ENCODE results near the gene TIAM1. TPM values are rescaled to one million over a fixed set of nuclear protein-coding genes. Genes with fewer than 3 reads are reported as not detected.
A peak's percentile ranks its signal among the peaks of the same experiment; 100 is the strongest.

TIAM1 gene
- total RNA-seq, 1 donor from 2014 or later, result 7.8 TPM

DNA sequence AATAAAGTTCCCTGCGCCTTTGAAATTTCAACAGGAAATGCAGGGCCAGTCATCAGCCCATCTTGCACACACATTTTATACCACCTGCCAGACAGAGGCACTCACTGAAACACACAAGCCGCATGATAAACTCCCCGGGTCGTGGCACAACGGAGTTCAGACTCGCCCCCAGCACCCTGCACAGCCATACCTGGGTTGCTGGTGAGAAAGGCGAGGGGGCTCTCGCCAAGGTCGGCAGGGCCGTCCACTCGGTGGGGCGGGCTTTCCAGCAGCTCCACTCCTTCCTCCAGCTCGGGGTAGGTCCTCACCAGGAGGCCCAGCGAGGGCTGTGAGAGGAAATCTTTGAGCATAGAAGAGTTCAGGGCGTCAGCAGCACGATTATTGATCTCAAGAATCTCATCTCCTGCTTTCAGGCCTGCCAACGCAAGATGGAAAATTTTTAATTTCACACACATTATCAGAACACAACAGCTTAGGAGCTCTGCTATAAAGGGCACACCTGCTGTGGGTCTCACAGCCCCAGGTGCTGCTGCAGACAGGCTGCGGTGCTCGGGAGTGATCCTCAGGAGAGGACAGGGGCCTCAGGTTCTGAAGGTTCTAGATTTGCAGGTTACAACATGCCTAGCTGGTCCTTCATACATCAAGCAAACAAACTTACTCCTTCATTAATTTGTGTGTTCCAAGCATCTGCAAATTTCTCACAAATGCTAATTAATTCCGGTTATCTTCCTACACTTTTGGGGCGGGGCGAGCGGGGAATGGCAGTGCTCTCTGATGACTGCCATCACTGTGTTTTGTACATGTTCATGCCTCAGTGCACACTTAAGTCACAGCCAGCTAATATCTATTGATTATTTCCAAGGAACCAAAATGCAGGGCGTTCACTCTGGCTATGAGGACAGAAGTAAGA, 161.6 kb downstream of the TIAM1 start:
- DNase-seq (ENCODE audit: low read depth), result no peak

DNA sequence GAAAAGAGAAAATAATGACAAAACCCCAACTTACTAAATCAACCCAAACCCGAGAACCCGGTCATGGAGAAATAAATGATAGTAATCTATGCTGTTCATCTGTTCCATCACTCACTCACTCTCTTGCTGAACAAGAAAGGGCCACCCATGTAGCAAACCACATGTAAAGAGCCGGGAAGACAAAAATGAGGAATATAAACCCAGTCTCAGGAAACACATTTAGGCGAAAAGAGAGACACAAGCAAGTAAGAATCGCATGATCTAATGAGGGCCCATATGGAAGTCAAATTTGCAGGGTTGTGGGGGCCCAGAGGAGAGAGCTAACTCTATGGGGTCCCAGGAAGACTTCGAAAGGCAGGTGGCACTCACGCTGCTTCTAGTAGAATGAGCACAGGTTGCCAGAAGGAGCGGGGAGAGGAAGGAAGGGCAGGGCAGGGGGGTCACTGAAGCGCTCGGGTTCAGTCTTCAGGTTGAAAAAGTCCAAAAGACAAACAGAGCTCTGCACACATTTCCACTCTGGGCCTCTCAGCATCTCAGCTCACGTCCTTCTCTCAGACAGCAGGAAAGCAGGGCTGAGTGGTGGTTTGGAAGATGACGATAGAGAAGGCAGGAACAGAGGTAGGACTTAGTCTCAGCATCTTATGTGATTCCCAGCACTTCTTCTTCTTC, 162.8 kb downstream of the TIAM1 start:
- no peak for DNase-seq (ENCODE audit: low read depth)

DNA sequence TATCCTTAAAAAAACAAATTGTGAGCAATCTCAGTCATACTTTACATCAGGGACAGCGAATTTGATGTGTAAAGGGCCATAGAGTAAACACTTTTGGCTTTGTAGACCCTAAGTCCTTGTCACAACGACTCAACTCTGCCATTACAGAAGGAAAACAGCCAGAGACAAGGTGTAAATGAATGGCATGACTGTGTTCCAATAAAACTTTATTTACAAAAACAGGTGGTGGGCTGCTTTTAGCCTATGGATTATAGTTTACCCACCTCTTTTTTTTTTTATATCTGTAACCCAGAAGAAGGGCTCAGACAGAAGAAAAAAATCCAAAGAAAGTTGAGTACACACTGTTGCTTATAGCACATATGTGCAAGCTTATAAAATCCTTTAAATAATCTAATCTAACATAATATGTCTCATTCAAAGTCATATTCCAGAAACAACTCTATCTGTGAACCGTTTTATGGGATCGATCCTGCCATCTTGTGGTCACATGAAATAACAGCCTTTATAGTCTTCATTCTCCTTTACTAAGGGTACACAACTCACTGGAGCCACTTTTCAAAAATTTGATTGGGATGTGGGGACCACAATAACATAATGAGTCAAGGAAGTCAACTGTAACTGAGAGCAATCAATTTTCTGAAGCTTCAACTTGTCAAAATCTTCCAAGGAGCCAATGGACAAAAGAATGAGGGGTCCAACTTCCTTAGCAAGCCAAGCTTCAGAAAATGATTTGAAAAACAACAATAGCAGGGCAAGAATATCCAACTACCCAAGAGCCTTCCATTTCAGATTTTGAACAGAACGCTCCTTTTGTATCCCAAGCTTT, 163.6 kb downstream of the TIAM1 start:
- DNase-seq (ENCODE audit: low read depth), result peak; percentile 68

DNA sequence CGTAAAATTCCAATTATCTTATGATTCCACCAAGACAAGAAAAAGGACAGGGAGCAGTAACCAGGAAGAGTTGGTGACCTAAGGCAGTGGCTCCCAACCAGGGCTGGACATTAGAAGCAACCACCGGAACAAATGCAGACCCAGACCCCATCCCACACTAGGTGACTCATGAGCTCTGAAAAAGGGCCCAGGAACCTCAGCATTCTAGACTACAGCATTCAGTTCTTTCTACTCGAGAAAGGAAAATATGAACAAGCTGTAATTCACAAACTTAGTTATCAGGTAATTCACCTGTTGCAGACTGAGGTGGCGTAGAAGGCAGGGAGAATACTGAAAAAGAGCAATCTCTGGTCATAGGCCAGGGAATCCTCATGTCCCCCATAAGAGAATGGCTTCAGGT, 167.3 kb downstream of the TIAM1 start:
- DNase-seq (ENCODE audit: low read depth), result peak; percentile 48

DNA sequence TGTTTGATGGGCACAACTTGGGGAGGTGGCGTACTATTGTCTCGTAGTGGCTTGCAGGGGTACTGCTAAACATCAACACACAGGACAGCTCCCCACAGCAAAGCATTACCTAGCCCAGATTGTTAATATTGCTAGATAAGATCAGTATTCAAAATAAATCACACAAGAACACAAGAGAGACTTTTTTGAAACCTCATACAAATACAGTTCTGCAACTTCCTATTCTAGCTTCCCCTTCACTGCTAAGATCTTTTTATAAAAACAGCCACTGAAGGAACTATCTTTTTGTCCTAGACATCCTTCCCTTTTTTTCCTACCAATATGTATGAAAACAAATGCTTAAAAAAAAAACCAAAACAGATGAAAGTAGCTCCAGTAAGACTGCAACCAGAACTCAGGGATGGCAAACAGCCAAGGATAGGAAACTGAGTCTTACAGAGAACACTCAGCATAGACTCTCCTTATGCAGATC, 167.9 kb downstream of the TIAM1 start:
- DNase-seq (ENCODE audit: low read depth), result no peak

DNA sequence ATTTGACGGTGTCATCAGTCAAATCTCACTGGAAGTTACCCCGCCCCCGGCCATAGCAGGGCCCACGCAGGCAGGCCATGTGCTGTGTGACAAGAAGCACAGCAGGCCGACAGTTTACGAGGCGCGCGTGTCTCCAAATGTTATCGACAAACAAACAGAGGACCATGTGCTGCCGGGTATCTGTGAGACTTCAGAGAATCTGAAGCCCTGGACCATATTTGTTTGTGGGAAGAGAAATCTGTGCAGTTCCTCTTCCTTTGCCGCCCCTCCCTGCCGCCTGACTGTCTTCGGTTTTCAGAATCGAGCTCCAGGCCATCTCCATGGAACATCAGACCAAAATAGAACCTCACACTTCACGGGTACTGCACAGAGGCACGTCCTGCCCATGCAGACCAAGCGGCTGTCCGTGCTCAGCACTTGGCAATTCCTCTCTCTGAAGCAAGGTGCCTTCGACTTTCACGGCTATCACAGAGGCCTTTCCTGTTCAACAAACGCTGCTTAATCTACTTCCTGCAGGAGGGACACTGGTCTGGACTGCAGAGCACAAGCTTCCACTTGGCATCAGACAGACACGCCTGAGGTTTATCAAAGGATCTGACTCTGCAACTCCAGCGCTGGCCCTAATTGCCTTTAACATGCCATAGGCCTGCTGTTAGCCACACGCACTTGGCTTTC, 170.0 kb downstream of the TIAM1 start:
- DNase-seq (ENCODE audit: low read depth), result no peak

DNA sequence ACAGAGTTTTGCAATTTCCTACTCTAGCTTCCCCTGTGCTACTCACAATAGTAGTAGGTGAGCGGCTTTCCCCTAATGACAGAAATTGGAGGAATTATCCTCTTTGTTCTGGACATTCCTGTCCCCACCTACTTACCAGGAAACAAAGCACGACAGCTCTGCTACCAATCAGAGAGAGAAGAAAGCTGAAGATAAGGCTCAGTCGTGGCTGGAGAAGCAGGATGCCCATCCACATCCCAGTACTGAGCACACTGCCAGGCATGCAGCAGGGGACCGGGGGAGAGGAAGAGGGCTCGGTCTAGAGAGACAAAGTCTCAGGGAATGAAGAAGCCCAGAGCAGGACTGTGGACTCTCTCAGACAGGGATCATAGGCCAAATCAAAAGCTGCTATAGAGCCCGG, 171.7 kb downstream of the TIAM1 start:
- no peak for DNase-seq (ENCODE audit: low read depth)

DNA sequence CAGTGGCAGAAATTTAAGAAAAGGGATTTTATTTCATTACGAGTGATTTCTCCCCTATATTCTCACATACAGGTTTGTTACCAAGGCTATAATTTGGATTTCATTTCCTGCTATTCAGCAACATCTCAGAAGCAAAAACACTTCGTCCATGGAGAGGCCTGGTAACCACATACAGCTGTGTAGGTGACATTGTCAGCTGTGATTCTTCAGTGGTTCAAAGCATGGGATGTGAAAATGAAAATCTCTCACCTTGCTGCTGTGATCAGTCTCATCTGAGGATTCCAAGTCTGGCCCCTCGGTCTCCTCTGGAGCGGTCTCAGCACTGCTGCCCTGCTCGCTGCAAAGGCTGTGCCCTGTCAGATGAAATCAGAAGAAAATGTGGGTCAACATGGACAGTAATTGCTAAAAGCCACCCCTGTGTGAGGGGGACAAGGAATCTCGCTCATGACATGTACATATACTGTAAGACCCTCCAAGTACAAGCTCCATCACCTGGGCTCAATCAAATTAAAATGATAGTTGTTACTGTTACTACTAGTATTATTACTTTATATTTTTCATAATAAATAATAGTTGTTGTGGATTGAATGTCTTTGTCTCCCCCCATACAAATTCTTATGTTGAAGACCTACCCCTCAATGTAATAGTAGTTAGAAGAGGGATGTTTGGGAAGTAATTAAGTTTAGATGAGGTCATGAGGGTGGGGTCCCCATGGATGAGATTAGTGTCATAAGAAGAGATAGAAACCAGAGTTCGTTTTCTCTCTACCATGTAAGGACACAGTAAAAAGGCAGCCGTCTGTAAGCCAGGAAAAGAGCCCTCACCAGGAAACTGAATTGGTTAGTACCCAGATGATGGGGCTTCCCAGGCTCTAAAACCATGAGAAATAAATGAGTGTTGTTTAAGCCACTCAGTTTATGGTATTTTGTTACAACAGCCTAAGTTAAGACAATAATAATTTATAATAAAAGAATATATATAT, 179.1 kb downstream of the TIAM1 start:
- DNase-seq (ENCODE audit: low read depth), result no peak

DNA sequence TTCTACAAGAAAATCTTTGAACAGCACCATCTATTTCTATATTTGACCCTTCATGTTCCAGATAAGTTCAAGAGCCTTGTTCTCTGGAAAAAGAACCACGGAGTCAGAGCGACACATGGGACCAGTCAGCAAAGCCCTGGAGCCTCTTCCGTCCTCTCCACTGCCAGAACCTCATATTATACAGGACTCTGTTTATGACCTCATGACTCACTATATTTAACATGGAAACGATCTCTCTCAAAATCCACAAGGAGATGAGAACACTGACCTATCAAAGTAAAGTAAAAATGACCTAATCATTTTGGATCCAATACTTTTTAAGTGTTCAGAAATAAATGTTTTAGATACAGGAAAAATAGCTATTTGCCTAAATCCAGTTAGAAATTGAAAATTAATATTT, 181.2 kb downstream of the TIAM1 start:
- DNase-seq (ENCODE audit: low read depth), result peak; percentile 30

DNA sequence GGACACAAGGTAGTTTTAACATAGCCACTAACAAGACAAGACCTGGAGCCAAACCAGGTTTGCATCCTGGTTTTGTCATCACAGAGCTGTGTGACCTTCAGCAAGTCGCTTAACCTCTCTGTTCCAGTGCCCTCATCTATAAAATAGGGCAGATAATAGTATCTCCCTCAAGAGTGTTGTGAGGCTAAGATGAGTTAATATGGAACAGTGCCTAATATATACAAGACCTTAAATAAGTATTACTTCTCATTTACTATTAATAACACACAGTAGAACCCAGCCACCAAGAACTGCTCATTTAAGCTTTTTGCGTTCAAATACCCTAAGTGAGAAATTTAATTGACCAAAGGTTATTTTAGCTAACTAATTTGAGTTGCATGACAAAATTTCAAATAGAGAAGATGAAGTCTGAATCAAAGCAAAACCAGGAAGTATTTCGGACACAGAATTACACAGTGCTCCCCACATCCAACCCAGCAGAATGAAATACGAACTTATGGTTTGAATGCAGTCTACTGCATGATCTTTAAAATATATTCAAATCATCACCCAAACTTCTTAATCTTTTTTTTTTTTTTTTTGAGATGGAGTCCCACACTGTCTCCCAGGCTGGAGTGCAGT, 181.9 kb downstream of the TIAM1 start:
- no peak for DNase-seq (ENCODE audit: low read depth)

DNA sequence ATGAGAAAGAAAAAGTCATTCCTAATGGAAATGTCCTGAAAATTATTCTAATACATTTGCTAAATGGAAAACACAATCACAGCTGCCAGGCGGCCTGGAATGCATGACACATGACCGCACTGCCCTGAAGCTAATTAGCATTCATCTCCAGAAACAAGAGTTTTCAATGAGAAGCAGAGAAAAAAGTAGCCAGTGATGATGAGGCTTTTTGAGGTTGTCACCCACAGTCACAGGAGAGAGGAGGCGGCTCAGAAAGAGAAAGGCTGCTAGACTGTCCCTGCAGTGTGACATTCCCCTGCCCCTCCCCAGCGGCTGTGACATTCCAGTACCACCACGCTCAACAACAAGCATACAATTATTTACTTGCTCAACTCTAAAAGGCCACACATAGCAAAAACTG, 182.9 kb downstream of the TIAM1 start:
- peak; percentile 69 for DNase-seq (ENCODE audit: low read depth)

DNA sequence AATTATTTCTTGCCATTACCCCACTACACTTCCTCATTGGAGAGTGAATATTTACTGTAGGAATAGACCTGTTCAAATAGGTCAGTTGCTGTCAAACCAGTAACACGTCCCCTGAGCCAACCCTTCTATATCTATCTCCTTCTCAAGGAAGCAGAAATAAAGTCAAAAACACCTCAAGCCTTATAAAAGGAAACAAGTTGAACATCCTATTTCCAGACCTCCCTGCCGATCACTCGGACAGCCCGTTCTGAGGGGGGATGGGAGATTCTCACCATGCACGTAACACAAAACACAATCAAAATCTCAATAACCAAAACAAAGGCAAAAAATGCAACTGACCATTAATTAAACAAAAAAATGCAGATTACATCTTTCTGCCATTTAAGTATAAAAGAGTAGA, 184.3 kb downstream of the TIAM1 start:
- no peak for DNase-seq (ENCODE audit: low read depth)

DNA sequence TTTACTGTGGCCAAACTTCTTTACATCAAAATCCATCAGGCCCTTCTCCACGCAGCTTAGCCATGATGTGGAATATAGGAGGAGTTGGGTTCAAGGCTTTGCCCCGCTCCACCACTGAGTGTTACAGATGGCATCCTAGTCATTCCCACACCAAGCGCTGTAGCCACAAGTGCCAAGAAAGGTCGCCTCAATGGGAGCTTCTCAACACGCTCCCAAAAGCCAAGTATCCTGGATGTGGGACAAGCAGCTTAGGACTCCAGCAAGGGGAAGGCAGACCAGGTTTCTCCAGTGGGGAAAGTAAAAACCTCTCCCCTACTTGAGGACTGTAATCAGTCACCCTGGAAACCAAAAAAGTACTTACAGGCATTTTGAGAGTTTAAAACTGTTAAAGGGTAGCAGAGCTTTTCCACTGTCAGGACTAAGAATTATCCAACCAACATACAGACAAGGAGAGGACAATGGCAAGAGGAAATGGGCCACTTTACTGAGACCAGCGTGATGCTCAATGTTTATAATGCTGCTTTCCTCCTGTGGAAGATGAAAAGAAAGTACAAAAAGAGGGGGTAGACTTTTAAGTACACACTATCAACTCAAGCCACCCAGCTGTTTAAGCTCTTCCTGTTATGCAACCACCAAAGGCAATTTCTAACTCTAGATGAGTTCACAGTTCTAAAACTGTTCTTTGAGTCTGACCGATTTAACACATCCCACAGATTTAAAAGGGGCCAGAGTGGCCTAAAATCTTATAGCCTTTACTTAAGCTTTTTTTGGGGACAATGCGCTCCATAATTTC, 185.1 kb downstream of the TIAM1 start:
- peak; percentile 77 for DNase-seq (ENCODE audit: low read depth)

DNA sequence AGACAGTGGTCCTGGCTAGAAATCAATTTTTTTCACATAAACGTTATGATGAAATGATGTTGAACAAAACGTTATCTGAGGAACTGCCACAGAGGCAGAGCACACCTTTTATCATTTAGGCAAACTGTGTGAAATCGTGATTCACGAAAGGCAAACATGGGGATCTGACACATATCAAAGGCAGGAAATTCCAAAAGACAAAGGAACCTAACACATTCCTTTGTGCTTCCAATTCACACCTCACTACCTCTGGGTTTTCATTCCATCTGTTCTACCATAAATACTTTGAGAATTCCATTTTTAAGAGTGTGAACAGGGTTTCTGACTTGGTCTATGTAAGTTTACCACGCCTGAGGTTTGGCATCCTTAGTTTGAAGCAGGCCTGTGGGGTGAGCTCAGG, 186.3 kb downstream of the TIAM1 start:
- peak; percentile 25 for DNase-seq (ENCODE audit: low read depth)

DNA sequence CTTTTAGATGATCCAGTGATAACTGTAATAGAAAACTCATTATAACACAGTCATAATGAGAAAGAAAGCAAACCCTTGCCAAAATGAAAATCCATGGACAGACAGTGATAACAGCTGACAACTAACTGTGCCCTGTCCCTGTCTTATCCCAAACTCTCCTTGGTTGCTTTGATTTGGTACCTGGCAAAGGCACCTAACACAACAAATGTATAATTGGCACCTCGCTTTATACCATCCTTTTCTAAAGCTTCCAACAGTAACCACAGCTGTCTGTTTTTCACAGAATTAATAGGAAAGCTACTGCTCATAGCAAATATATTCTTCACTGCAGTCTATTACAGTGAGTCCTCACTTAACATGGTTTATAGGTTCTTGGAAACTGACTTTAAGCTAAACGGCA, 187.4 kb downstream of the TIAM1 start:
- no peak for DNase-seq (ENCODE audit: low read depth)

DNA sequence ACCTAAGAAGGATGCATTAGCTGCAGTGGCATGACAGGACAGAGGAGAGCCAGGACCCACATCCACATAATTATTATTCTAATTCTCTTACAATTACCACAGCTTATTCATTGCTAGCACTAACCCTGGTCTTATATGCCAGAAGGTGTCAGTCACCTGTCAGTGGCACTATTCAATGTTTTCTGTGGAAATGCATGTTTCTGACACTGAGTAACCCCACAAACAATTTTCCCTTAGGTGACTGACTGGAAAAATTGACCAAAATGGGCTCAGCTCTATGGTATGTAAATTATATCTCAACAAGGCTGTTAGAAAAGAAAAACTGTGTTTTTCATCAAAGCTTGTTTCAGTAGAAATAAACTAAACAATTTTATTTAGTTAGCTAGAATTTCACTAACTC, 187.9 kb downstream of the TIAM1 start:
- no peak for DNase-seq (ENCODE audit: low read depth)

DNA sequence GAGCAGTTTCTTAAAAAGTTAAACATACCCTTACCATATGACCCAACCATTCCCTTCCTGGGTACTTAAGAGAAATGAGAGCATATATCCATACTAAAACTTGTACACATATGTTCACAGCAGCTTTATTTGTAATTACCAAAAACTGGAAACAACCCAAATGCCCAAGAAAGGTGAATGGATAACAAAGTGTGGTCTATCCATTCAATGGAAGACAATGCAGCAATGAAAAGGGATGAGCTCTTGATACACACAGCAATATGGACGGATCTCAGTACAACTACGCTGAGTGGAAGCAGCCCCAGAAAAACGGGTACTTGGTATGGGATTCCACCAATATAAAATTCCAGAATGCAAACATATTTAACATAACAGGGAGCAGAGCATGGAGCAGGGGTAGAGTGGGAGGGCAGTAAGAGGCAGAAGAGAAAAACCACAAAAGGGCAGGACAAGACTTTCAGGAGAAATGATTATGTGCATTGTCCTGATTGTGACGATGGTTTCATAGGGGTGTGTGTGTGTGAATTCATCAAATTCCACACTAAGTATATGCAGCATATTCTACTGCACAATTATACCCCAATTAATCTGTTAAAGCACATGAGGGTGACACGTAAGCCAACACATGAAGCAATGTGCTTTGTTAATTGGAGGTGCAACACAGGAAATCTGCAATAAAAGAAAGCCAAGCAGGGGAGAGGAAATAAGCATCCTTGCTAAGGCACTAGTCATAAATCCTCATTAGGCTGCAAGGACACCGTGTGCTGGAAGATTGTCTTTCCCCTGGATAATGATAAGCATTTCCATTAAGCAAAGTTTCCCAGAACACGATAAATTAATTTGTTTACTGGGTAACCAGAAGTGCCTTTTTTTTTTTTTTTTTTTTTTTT, 192.7 kb downstream of the TIAM1 start:
- DNase-seq (ENCODE audit: low read depth), result no peak

DNA sequence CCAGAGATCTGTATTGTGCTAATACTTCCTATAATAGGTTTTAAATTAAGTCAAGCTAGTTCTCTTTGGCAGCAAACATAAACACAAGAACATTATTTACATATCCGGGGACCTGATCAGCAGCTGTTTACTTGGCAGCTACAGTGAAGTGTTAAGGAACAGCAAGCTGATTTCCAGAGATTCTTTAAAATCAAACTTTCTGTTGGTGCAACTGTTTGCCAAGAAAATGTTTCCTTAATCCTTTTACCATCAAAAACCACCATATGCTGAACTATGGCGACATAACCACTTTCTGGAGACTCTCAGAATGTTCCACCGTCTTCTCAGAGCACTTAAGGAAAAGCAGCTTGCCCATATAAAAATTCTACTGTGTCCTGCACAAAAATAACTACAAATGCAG, 198.8 kb downstream of the TIAM1 start:
- no peak for DNase-seq (ENCODE audit: low read depth)
